Mesenchymal stem cell (in vitro differentiated cells and primary cell): ENCODE data around the gene MYO18B.

Experiments used
- DNase-seq: peaks from one replicate; pipeline ENCODE4 v3.0.0-alpha.2; 2013
- H2AFZ ChIP-seq: one replicate; pipeline ENCODE4 v1.6.1; 2013; ENCODE audit warnings: low read depth, mild to moderate bottlenecking, control low read depth, inconsistent platforms, low read length, moderate library complexity
- H2AK5ac ChIP-seq: 2 replicates; pipeline ENCODE4 v1.6.1; 2013; ENCODE audit warnings: low read length, moderate library complexity, mild to moderate bottlenecking, inconsistent platforms; ENCODE audit not compliant: severe bottlenecking
- H2BK120ac ChIP-seq: one replicate; pipeline ENCODE4 v1.6.1; 2013; ENCODE audit warnings: low read depth, mild to moderate bottlenecking, inconsistent platforms, low read length, moderate library complexity
- H2BK12ac ChIP-seq, 2 experiments: one replicate each; pipeline ENCODE4 v1.6.1; 2013; ENCODE audit warnings: inconsistent platforms in 2 of 2, low read length in 2 of 2, mild to moderate bottlenecking in 2 of 2, moderate library complexity in 2 of 2, control low read depth in 1 of 2
- H2BK15ac ChIP-seq: one replicate; pipeline ENCODE4 v1.6.1; 2013; ENCODE audit warnings: mild to moderate bottlenecking, low read depth, inconsistent platforms; ENCODE audit not compliant: poor library complexity, severe bottlenecking
- H2BK5ac ChIP-seq: 2 replicates; pipeline ENCODE4 v1.6.1; 2013; ENCODE audit warnings: low read depth, mild to moderate bottlenecking, low read length, control low read depth, inconsistent platforms; ENCODE audit not compliant: poor library complexity, severe bottlenecking
- H3K14ac ChIP-seq, 2 experiments: one replicate each; pipeline ENCODE4 v1.6.1; 2013; ENCODE audit warnings: inconsistent platforms in 2 of 2, low read length in 2 of 2, control low read depth in 1 of 2, mild to moderate bottlenecking in 1 of 2, moderate library complexity in 1 of 2
- H3K18ac ChIP-seq, 2 experiments: one replicate each; pipeline ENCODE4 v1.6.1; 2013; ENCODE audit warnings: inconsistent platforms in 2 of 2, low read length in 2 of 2, control low read depth in 1 of 2, low read depth in 1 of 2, mild to moderate bottlenecking in 1 of 2
- H3K23ac ChIP-seq, 2 experiments: one replicate each; pipeline ENCODE4 v1.6.1; 2013; ENCODE audit warnings: inconsistent platforms in 2 of 2, low read length in 2 of 2, mild to moderate bottlenecking in 2 of 2, moderate library complexity in 2 of 2, control low read depth in 1 of 2
- H3K27ac ChIP-seq: 2 replicates; pipeline ENCODE4 v1.5.1; 2013; ENCODE audit warnings: mild to moderate bottlenecking, moderate library complexity, low read length, control low read depth, inconsistent platforms; ENCODE audit not compliant: poor library complexity, severe bottlenecking
- H3K27me3 ChIP-seq, 2 experiments: 2 replicates each; pipeline versions ENCODE4 v1.6.1 to v1.7.0; 2013; ENCODE audit warnings: low read length in 2 of 2, mild to moderate bottlenecking in 2 of 2, moderate library complexity in 2 of 2, control low read depth in 1 of 2, inconsistent platforms in 1 of 2; ENCODE audit not compliant: control insufficient read depth in 1 of 2, insufficient read depth in 1 of 2
- H3K36me3 ChIP-seq, 2 experiments: 2 replicates each; pipeline versions ENCODE4 v1.6.1 to v1.7.0; 2013; ENCODE audit warnings: low read length in 2 of 2, control low read depth in 1 of 2, inconsistent platforms in 1 of 2, low read depth in 1 of 2, mild to moderate bottlenecking in 1 of 2; ENCODE audit not compliant: insufficient read depth in 2 of 2, control insufficient read depth in 1 of 2
- H3K4ac ChIP-seq, 2 experiments: one replicate each; pipeline ENCODE4 v1.6.1; 2013; ENCODE audit warnings: inconsistent platforms in 2 of 2, low read length in 2 of 2, mild to moderate bottlenecking in 2 of 2, moderate library complexity in 2 of 2, control low read depth in 1 of 2, low read depth in 1 of 2
- H3K4me1 ChIP-seq: 2 replicates; pipeline ENCODE4 v1.6.1; 2013; ENCODE audit warnings: low read depth, low read length, control low read depth; ENCODE audit not compliant: control insufficient read depth, insufficient read depth
- H3K4me2 ChIP-seq: 2 replicates; pipeline ENCODE4 v1.6.1; 2013; ENCODE audit warnings: low read length, mild to moderate bottlenecking, inconsistent platforms; ENCODE audit not compliant: poor library complexity, severe bottlenecking
- H3K4me3 ChIP-seq, 2 experiments: 2 replicates each; pipeline versions ENCODE4 v1.5.1 to v1.7.0; 2013; ENCODE audit warnings: low read length in 2 of 2, mild to moderate bottlenecking in 2 of 2, control low read depth in 1 of 2, low read depth in 1 of 2; ENCODE audit not compliant: insufficient read depth in 1 of 2
- H3K79me1 ChIP-seq: replicated peaks from 2 replicates; pipeline ENCODE4 v1.6.1; 2013; ENCODE audit warnings: mild to moderate bottlenecking, control low read depth, low read length, inconsistent platforms; ENCODE audit not compliant: poor library complexity, severe bottlenecking
- H3K9ac ChIP-seq: 2 replicates; pipeline ENCODE4 v1.7.0; 2013; ENCODE audit warnings: mild to moderate bottlenecking, low read length, moderate library complexity
- H3K9me3 ChIP-seq: 2 replicates; pipeline ENCODE4 v1.7.0; 2013; ENCODE audit warnings: mild to moderate bottlenecking, low read length; ENCODE audit not compliant: control insufficient read depth
- H4K8ac ChIP-seq: one replicate; pipeline ENCODE4 v1.6.1; 2013; ENCODE audit warnings: inconsistent platforms, mild to moderate bottlenecking, low read length, moderate library complexity
- H4K91ac ChIP-seq: one replicate; pipeline ENCODE4 v1.6.1; 2013; ENCODE audit warnings: mild to moderate bottlenecking, low read length, inconsistent platforms
- WGBS: methylation state at CpG from one replicate; pipeline ENCODE4 v1.1.7; 2013; ENCODE audit warnings: mixed read lengths; 5-methylcytosine and 5-hydroxymethylcytosine counted together

Gene MYO18B

DNA sequence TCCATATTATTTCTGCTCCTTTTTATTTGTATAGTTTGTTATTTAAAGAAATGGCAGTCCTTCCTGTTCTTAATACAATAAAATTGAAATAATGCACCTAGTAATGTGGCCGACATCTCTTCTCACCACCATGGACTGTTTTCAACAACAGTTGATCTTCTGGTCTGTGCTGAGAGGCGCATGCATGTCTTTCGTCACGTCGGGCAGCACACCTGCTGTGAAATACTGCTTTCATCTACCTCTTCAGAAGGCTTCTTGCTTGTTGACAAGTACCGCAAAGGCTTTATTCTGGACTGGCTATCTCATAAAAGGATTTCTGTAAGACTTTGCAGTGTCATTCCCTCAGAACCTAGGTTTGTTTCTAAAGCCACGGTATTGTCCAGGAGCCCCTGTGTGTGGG is 13.9 kb upstream of the MYO18B start:
- 91% methylated on average over 7 of the region's 7 CpGs for WGBS
- Histone ChIP-seq H3K9ac (no peak overlapping the region), H4K91ac (no peak overlapping the region), H2AFZ (no peak overlapping the region), H3K27me3 (peaks cover 9 to 19% of the 10 kb centered on the region in 2 experiments), H2BK5ac (no peak overlapping the region), H3K36me3 (no peaks in the 10 kb centered on the region), H3K4me3 (no peak overlapping the region), H3K4ac (no peak overlapping the region), H4K8ac (no peak overlapping the region), H3K14ac (no peak overlapping the region), H3K4me1 (no peaks in the 10 kb centered on the region), H3K9me3 (no peaks in the 10 kb centered on the region), H2BK12ac (no peak overlapping the region), H2BK120ac (no peak overlapping the region), H2BK15ac (no peak overlapping the region), H2AK5ac (no peak overlapping the region), H3K79me1 (no peaks in the 10 kb centered on the region), H3K23ac (no peak overlapping the region), H3K4me2 (no peak overlapping the region), H3K18ac (no peak overlapping the region), H3K27ac (no peak overlapping the region)
- DNase-seq = no peak

DNA sequence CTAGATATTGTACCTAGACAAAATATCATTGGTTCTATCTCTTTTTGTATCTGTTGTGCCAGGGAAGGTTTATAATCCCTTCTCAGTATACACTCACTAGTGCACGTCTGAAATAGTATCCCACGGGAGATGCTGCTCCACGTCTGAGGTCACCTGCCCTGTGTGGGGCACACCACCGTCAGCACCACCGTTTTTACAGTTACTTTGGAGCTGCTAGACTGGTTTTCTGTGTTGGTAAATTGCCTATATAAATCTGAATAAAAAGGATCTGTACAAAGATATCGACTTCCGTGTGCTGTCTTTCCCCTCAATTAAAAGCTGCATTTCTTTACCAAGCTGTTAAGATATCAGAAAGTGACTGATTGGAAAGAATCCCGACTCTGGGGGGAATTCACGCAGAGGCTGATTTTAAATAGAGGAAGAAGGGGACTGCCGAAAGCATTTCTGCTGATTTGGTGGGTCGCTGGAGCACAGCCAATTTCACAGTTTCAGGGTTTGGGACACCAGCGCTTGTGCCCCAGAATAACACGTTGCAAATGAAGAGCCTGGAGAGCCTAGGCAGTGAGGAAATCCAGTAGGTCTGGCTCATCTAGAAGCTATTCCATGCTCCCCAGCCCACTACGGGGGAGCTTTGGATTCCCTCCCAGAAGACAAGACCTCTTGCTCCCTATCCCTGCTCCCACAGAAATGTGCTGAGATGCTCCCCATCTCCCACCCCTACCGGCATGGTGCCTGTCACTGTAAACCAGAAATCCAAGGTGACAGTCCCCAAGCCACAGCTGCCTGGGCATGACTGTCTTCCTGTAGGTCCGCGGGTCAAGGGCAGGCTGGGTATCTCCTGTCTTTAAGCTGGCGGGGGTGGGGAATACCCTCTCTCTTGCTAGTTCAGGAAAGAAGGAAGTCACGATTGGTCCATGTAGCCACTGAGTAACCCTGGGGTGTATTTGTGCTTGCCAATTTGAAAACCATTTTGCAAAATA is 12.7 kb upstream of the MYO18B start:
- H2BK5ac ChIP-seq = no peak overlapping the region
- WGBS = 85% methylated on average over 17 of the region's 19 CpGs
- H2BK12ac ChIP-seq = no peak overlapping the region

DNA sequence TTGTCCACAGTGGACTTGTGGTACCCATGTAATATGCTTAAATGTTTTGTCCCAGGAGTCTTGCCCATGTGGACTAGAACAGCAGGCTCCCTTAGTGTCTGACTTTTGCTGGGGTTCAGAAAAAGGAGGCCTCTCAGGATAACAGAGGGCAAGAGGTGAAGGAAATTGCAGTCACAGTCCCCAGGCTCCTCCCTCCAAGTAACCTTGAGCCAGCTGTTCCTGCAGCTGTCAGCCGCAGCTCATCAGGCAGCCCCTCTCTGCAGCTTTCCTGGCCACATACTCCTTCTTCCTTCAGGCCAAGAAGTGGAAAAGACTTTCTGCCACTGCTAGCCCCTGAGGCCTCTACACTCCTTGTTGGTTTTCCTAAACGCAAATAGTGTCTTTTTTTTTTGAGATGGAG is 6.3 kb upstream of the MYO18B start:
- DNase-seq = no peak
- Histone ChIP-seq H3K18ac (no peak overlapping the region), H3K14ac (no peak overlapping the region), H3K9me3 (no peaks in the 10 kb centered on the region), H2AK5ac (no peak overlapping the region), H3K79me1 (no peaks in the 10 kb centered on the region), H4K91ac (no peak overlapping the region), H3K27ac (no peak overlapping the region), H3K9ac (no peak overlapping the region), H2BK120ac (no peak overlapping the region), H3K23ac (no peak overlapping the region), H2BK12ac (no peak overlapping the region), H3K4ac (no peak overlapping the region), H3K4me2 (no peak overlapping the region), H4K8ac (no peak overlapping the region), H2BK5ac (no peak overlapping the region), H3K4me3 (no peak overlapping the region), H2BK15ac (no peak overlapping the region), H3K27me3 (peaks cover 8 to 20% of the 10 kb centered on the region in 2 experiments), H3K4me1 (no peaks in the 10 kb centered on the region), H3K36me3 (no peaks in the 10 kb centered on the region), H2AFZ (no peak overlapping the region)
- WGBS = 100% methylated on average over 1 of the region's 2 CpGs

More for the DNA sequence above, 12.7 kb upstream of the MYO18B start:
- no peak for DNase-seq
- no peak overlapping the region for H4K91ac ChIP-seq
- H2BK15ac ChIP-seq = no peak overlapping the region
- no peaks in the 10 kb centered on the region for H3K4me1 ChIP-seq
- H4K8ac ChIP-seq = no peak overlapping the region
- no peaks in the 10 kb centered on the region for H3K36me3 ChIP-seq
- no peak overlapping the region for H3K4ac ChIP-seq
- peak overlapping the region in 1 of 2 experiments; percentile 22 for H3K14ac ChIP-seq
- no peaks in the 10 kb centered on the region for H3K9me3 ChIP-seq
- no peak overlapping the region for H2AK5ac ChIP-seq
- H2BK120ac ChIP-seq = no peak overlapping the region
- H2AFZ ChIP-seq = no peak overlapping the region
- no peak overlapping the region for H3K27ac ChIP-seq
- no peak overlapping the region for H3K18ac ChIP-seq
- H3K4me2 ChIP-seq = no peak overlapping the region
- no peaks in the 10 kb centered on the region for H3K79me1 ChIP-seq
- H3K4me3 ChIP-seq = no peak overlapping the region
- peaks cover 12 to 19% of the 10 kb centered on the region in 2 experiments for H3K27me3 ChIP-seq
- H3K23ac ChIP-seq = peak overlapping the region in 1 of 2 experiments; percentile 17
- H3K9ac ChIP-seq = no peak overlapping the region

GRCh38 chr22:25736378-25737011 is 5.5 kb upstream of the MYO18B start:
- DNase-seq = no peak
- no peak overlapping the region for H3K14ac ChIP-seq
- peaks cover 8 to 20% of the 10 kb centered on the region in 2 experiments for H3K27me3 ChIP-seq
- H3K36me3 ChIP-seq = no peaks in the 10 kb centered on the region
- H2BK5ac ChIP-seq = no peak overlapping the region
- H4K8ac ChIP-seq = no peak overlapping the region
- H2BK12ac ChIP-seq = no peak overlapping the region
- H3K18ac ChIP-seq = no peak overlapping the region
- H2AFZ ChIP-seq = no peak overlapping the region
- no peak overlapping the region for H2BK120ac ChIP-seq
- H4K91ac ChIP-seq = no peak overlapping the region
- no peaks in the 10 kb centered on the region for H3K4me1 ChIP-seq
- H3K4ac ChIP-seq = no peak overlapping the region
- H2AK5ac ChIP-seq = no peak overlapping the region
- WGBS = 78% methylated on average over 5 of the region's 9 CpGs
- H3K27ac ChIP-seq = no peak overlapping the region
- no peak overlapping the region for H2BK15ac ChIP-seq
- no peak overlapping the region for H3K4me2 ChIP-seq
- no peak overlapping the region for H3K9ac ChIP-seq
- H3K79me1 ChIP-seq = no peaks in the 10 kb centered on the region
- H3K4me3 ChIP-seq = no peak overlapping the region
- H3K23ac ChIP-seq = no peak overlapping the region
- H3K9me3 ChIP-seq = no peaks in the 10 kb centered on the region
